Duodenal mucosa (tissue), 2 donors: ENCODE measurements around the gene TMEM213.

Experiments
- H3K27ac ChIP-seq: one replicate; pipeline ENCODE4 v1.7.0; 2013; ENCODE audit warnings: low read depth, low read length
- H3K27me3 ChIP-seq, 2 donors: one replicate each; pipeline ENCODE4 v1.7.0; 2013; ENCODE audit warnings: low read length in 2 of 2, control low read depth in 1 of 2; ENCODE audit not compliant: insufficient read depth in 2 of 2, control insufficient read depth in 1 of 2
- H3K36me3 ChIP-seq, 2 donors: one replicate each; pipeline ENCODE4 v1.7.0; 2013; ENCODE audit warnings: low read length in 2 of 2, control low read depth in 1 of 2; ENCODE audit not compliant: insufficient read depth in 2 of 2, control insufficient read depth in 1 of 2
- H3K4me1 ChIP-seq, 2 donors: one replicate each; pipeline ENCODE4 v1.7.0; 2013; ENCODE audit warnings: low read length in 2 of 2, control low read depth in 1 of 2; ENCODE audit not compliant: insufficient read depth in 2 of 2, control insufficient read depth in 1 of 2
- H3K4me3 ChIP-seq, 2 donors: one replicate each; pipeline ENCODE4 v1.7.0; 2013; ENCODE audit warnings: low read length in 2 of 2, low read depth in 1 of 2
- H3K9ac ChIP-seq, 2 donors: one replicate each; pipeline ENCODE4 v1.7.0; 2013; ENCODE audit warnings: low read length in 2 of 2, low read depth in 1 of 2
- H3K9me3 ChIP-seq, 2 donors: one replicate each; pipeline ENCODE4 v1.7.0; 2013; ENCODE audit warnings: low read length in 2 of 2, control low read depth in 1 of 2; ENCODE audit not compliant: control insufficient read depth in 1 of 2

Gene TMEM213

DNA sequence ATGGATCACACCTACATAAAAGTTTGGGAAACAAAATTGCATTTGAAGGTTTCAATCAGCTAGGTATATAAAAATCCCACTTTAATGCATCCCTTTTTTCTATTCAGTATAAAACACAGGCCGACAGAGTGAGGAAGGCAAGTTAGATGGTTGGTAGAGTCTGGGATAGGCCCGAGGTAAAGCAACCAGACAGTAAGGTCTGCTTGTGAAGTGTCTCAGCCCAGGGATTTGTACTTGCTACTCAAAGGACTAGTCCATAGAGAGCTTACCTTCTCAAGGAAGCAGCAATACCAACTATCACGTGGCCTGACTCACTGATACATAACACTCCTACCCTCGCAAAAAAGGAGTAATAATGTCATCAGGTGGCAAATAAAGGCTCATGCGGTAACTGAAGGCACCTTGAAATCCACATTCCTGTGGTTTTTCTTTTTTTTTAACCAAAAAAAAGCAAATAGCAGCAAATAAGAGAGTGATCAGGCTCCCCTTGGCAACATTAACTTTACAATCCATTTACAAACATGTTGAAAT lies 56.4 kb downstream of the TMEM213 start:
- H3K9ac ChIP-seq = no peak overlapping the region
- H3K4me3 ChIP-seq = no peak overlapping the region
- H3K9me3 ChIP-seq = peaks cover 0 to 3% of the 10 kb centered on the region in 2 donors
- no peaks in the 10 kb centered on the region for H3K36me3 ChIP-seq
- no peak overlapping the region for H3K27ac ChIP-seq
- H3K27me3 ChIP-seq = no peaks in the 10 kb centered on the region
- H3K4me1 ChIP-seq = no peaks in the 10 kb centered on the region

DNA sequence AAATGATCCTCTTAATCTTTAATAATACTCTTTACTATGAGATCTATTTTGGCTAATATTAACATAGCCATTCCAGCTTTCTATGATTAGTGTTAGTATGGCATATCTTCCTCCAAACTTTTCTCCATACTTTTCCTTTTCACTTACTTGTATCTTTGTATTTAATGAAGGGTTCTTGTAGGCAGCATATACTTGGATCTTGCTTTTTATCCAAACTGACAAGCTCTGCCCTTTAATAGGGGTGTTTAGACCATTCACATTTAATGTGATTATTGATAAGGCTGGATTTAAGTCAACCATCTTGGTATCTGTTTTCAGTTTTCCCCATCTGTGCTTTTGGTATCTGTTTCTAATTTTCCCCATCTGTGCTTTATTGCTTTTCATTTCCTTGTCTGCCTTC lies 59.9 kb downstream of the TMEM213 start:
- Histone ChIP-seq H3K4me3 (no peak overlapping the region), H3K27me3 (no peaks in the 10 kb centered on the region), H3K27ac (no peak overlapping the region), H3K36me3 (peaks cover 2 to 3% of the 10 kb centered on the region in 2 donors), H3K9ac (no peak overlapping the region), H3K4me1 (no peaks in the 10 kb centered on the region), H3K9me3 (peaks cover 0 to 3% of the 10 kb centered on the region in 2 donors)

DNA sequence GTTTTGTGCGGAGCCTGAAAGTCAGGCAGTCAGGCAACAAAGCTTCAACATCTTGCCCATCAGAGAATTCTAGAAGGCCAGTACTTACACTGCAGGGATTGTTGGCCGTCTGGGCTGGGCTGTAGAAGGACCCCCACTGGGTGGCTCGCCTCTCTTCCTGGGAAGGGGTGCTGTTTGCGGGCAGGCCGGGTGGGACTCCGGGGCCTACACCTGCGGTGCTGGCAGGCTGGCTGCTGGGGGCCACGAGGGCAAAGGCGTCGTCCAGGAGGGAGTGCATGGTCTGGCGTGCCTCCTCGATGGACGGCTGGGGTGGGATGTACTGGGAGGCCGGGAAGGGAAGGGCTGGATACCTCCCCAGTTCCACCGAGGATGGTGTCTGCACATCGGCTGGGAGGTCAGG lies 63.3 kb downstream of the TMEM213 start:
- Histone ChIP-seq H3K9me3 (peaks cover 0 to 3% of the 10 kb centered on the region in 2 donors), H3K27me3 (no peaks in the 10 kb centered on the region), H3K4me1 (no peaks in the 10 kb centered on the region), H3K4me3 (no peak overlapping the region), H3K27ac (no peak overlapping the region), H3K36me3 (peaks cover 2 to 3% of the 10 kb centered on the region in 2 donors), H3K9ac (no peak overlapping the region)

DNA sequence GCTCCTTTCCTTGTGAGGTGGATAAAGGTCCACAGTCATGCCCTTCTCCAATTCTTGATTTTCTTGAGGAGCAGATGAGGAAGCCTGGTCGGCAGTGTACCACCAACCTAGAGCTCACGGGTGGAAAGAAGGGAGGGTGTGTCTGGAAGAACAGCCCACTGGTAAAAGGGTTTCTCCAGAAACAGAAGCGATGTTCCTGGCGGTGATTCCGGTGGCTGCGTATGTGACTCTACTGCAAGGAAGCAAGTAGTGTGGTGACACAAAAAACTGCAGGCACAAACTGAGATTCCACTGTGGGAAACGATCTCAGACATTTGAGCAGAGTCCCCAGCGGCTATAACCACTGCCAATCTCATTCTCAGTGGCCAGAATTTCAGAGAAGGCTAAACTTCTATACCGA lies 66.1 kb downstream of the TMEM213 start:
- no peaks in the 10 kb centered on the region for H3K27me3 ChIP-seq
- H3K9me3 ChIP-seq = no peaks in the 10 kb centered on the region
- H3K4me3 ChIP-seq = no peak overlapping the region
- no peak overlapping the region for H3K27ac ChIP-seq
- H3K9ac ChIP-seq = no peak overlapping the region
- H3K36me3 ChIP-seq = peaks cover 2 to 3% of the 10 kb centered on the region in 2 donors
- no peaks in the 10 kb centered on the region for H3K4me1 ChIP-seq

DNA sequence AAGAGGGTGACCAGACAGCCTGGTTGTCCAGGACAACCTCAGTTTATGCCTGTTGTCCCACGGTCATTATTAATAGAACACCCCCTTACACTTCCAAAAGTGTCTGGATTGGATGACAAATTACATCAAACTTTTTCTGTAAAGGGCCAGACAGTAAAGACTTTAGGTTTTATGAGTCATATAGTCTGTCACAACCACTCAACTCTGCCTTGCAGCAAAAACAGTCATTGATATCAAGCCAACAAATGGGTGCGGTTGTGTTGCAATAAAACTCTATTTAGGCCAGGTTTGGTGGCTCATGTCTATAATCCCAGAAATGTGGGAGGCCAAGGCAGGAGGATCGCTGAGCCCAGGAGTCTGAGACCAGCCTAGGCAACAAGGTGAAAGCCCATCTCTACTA lies 66.9 kb downstream of the TMEM213 start:
- Histone ChIP-seq H3K4me1 (no peaks in the 10 kb centered on the region), H3K27me3 (no peaks in the 10 kb centered on the region), H3K36me3 (peaks cover 2 to 9% of the 10 kb centered on the region in 2 donors), H3K9ac (no peak overlapping the region), H3K27ac (no peak overlapping the region), H3K9me3 (no peaks in the 10 kb centered on the region), H3K4me3 (no peak overlapping the region)

DNA sequence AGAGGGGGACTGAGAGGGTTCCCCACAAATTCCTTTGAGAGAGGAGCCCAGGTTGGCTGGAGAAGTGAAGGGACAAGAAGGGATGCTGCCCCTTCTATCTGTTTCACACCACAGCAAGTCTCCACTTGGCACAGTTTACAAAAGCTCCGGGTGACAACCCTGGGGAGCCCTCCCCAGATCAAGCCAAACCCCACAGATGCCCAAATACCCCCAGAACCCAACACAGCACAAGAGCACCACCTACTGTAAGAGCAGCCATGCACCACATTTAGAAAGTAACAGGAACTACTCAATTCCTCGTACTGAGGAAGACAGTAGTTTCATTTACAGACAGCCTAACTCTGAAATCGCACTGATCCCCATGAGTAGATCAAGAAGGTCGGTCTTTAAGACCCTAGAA lies 68.0 kb downstream of the TMEM213 start:
- H3K4me1 ChIP-seq = no peaks in the 10 kb centered on the region
- no peak overlapping the region for H3K4me3 ChIP-seq
- no peak overlapping the region for H3K9ac ChIP-seq
- no peak overlapping the region for H3K27ac ChIP-seq
- H3K36me3 ChIP-seq = peaks cover 0 to 9% of the 10 kb centered on the region in 2 donors
- no peaks in the 10 kb centered on the region for H3K27me3 ChIP-seq
- H3K9me3 ChIP-seq = no peaks in the 10 kb centered on the region

DNA sequence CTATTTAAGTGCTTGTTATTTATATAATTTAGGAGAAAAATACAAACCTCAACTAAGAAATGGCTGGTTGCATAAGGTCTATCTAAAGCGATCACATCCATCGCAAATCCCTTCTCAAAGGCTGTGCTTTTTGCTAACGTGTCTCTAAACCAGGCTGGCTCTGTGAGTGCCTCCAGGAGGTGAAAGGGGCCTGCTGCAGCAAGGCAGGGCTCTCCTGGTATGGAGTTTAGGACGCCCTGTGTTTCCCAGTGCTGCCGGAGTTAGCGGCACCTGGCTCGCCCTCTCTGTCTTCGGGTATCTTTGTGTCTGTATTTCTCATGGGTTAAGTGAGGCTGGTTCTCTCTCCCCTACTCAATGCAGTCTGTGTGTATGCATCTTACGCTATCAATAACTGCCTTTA lies 68.6 kb downstream of the TMEM213 start:
- Histone ChIP-seq H3K36me3 (peaks cover 0 to 6% of the 10 kb centered on the region in 2 donors), H3K9me3 (no peaks in the 10 kb centered on the region), H3K4me1 (no peaks in the 10 kb centered on the region), H3K9ac (no peak overlapping the region), H3K27ac (no peak overlapping the region), H3K4me3 (no peak overlapping the region), H3K27me3 (no peaks in the 10 kb centered on the region)

DNA sequence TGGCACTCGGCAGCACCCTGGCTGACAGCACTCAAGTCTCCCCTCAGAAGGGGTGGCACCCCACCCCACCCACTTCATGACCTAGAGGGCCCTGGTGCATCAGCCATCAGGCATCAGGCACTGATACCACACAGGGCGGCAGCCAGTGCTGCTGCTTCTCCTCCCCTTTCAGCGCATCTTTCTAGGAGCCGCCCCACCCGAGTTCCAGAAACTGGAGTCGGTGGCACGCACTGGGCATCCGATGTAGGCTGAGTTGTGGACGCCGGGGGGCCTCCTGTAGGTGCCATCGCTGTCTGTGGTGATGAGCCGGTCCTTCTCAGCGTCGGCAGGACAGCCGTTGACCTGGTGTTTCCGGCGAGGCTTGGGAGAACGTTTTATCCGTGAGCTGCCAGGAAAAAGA lies 70.0 kb downstream of the TMEM213 start:
- Histone ChIP-seq H3K27ac (no peak overlapping the region), H3K36me3 (peaks cover 0 to 6% of the 10 kb centered on the region in 2 donors), H3K4me1 (no peaks in the 10 kb centered on the region), H3K4me3 (no peak overlapping the region), H3K27me3 (no peaks in the 10 kb centered on the region), H3K9me3 (no peaks in the 10 kb centered on the region), H3K9ac (no peak overlapping the region)

DNA sequence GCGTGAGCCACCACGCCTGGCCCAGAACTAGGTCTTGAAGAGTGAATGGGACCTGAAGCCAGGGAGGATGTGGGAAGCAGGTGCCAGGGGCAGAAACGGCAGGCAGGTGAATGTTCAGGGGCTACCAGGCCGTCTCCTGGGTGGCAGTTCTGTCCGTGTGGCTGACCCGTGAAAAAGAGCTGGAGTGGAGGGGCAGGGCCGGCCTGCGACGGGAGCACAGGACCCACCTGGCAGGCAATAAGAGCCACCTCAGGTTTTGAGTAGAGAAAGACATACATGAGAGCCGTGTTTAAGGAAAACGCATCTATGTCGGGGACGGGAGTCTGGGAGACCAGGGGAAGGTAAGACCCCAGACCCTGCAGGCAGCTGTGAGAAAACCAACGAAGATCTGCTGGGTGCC lies 70.9 kb downstream of the TMEM213 start:
- no peak overlapping the region for H3K4me3 ChIP-seq
- H3K9me3 ChIP-seq = no peaks in the 10 kb centered on the region
- no peak overlapping the region for H3K9ac ChIP-seq
- no peaks in the 10 kb centered on the region for H3K27me3 ChIP-seq
- H3K36me3 ChIP-seq = peaks cover 0 to 6% of the 10 kb centered on the region in 2 donors
- H3K4me1 ChIP-seq = no peaks in the 10 kb centered on the region
- no peak overlapping the region for H3K27ac ChIP-seq

DNA sequence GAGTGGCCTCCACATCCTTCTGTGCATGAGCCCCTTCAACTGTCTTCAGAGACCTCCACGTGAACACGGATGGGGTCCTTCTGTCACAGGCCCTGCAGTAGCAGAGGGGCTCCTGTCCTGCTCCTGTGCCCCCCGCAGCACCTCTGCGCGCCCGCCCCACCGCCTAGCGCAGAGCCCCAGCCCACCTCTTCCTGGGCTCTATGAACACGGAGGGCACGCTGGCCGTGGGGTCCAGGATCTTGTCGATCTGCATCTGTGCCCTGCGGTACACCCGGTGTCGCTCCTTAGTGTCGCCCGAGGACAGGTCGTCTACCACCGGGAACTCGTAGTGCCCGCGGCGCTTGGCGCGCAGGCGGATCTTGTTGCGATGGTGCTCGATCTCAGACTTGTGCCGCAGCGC lies 71.6 kb downstream of the TMEM213 start:
- Histone ChIP-seq H3K27me3 (no peaks in the 10 kb centered on the region), H3K36me3 (peaks cover 0 to 6% of the 10 kb centered on the region in 2 donors), H3K4me3 (no peak overlapping the region), H3K27ac (no peak overlapping the region), H3K9me3 (no peaks in the 10 kb centered on the region), H3K4me1 (no peaks in the 10 kb centered on the region), H3K9ac (no peak overlapping the region)
